Liver (tissue), 9 donors: ENCODE results near the gene LILRA5. TPM values are rescaled to one million over a fixed set of nuclear protein-coding genes. Genes with fewer than 3 reads are reported as not detected.

Source experiments
- DNase-seq: peaks from one replicate; pipeline ENCODE4 v3.0.0-alpha.2; 2017; ENCODE audit warnings: low spot score
- H3K27ac ChIP-seq, 2 donors: one replicate each; pipeline ENCODE4 v1.7.0; 2013; ENCODE audit warnings: inconsistent platforms in 2 of 2, low read length in 2 of 2, control low read depth in 1 of 2, low read depth in 1 of 2, mild to moderate bottlenecking in 1 of 2
- H3K27me3 ChIP-seq, 4 donors: one replicate each; pipeline versions ENCODE4 v1.6.1 to v1.7.0; 2013; ENCODE audit warnings: low read length in 3 of 4, inconsistent platforms in 1 of 4, mild to moderate bottlenecking in 1 of 4, moderate library complexity in 1 of 4; ENCODE audit not compliant: control insufficient read depth in 4 of 4, insufficient read depth in 4 of 4
- H3K36me3 ChIP-seq, 4 donors: one replicate each; pipeline versions ENCODE4 v1.6.1 to v1.7.0; 2013; ENCODE audit warnings: low read length in 3 of 4, mild to moderate bottlenecking in 3 of 4, low read depth in 1 of 4, moderate library complexity in 1 of 4; ENCODE audit not compliant: control insufficient read depth in 4 of 4, insufficient read depth in 3 of 4
- H3K4me1 ChIP-seq, 4 donors: one replicate each; pipeline versions ENCODE4 v1.6.1 to v1.7.0; 2013; ENCODE audit warnings: low read length in 3 of 4, mild to moderate bottlenecking in 3 of 4, moderate library complexity in 1 of 4; ENCODE audit not compliant: control insufficient read depth in 4 of 4, insufficient read depth in 4 of 4
- H3K4me3 ChIP-seq, 3 donors: one replicate each; pipeline versions ENCODE4 v1.6.1 to v1.7.0; 2013; ENCODE audit warnings: low read length in 3 of 3, control low read depth in 1 of 3, low read depth in 1 of 3, mild to moderate bottlenecking in 1 of 3
- H3K9ac ChIP-seq, 2 donors: one replicate each; pipeline ENCODE4 v1.7.0; 2013; ENCODE audit warnings: low read length in 2 of 2, mild to moderate bottlenecking in 2 of 2, moderate library complexity in 2 of 2, control low read depth in 1 of 2, low read depth in 1 of 2
- H3K9me3 ChIP-seq, 4 donors: one replicate each; pipeline versions ENCODE4 v1.6.1 to v1.7.0; 2013; ENCODE audit warnings: low read length in 3 of 4; ENCODE audit not compliant: control insufficient read depth in 4 of 4
- ATF3 ChIP-seq: IDR thresholded peaks from 2 replicates; pipeline ENCODE4 v1.6.1; 2016; ENCODE audit warnings: antibody characterized with exemption
- EGR1 ChIP-seq, 2 donors: IDR thresholded peaks; 2 replicates each; pipeline ENCODE4 v1.6.1; 2016 to 2018; ENCODE audit warnings: antibody characterized with exemption in 2 of 2, low read depth in 2 of 2
- FOXA1 ChIP-seq: IDR thresholded peaks from 2 replicates; pipeline ENCODE4 v1.6.1; 2016; ENCODE audit warnings: antibody characterized with exemption
- FOXA2 ChIP-seq: IDR thresholded peaks from 2 replicates; pipeline ENCODE4 v1.6.1; 2016; ENCODE audit warnings: antibody characterized with exemption
- GABPA ChIP-seq, 2 donors: IDR thresholded peaks in 1 of 2; conservative IDR thresholded peaks in 1 of 2; 2 replicates each; pipeline ENCODE4 v1.6.1; 2016; ENCODE audit warnings: antibody characterized with exemption in 2 of 2, mild to moderate bottlenecking in 1 of 2, moderate library complexity in 1 of 2
- HNF4A ChIP-seq, 2 donors: conservative IDR thresholded peaks; 2 replicates each; pipeline ENCODE4 v1.6.1; 2016; ENCODE audit warnings: antibody characterized with exemption in 2 of 2, mild to moderate bottlenecking in 2 of 2
- HNF4G ChIP-seq: IDR thresholded peaks from 2 replicates; pipeline ENCODE4 v1.6.1; 2016; ENCODE audit warnings: antibody characterized with exemption
- MAX ChIP-seq: IDR thresholded peaks from 2 replicates; pipeline ENCODE4 v1.6.1; 2016; ENCODE audit warnings: antibody characterized with exemption
- NR2F2 ChIP-seq: IDR thresholded peaks from 2 replicates; pipeline ENCODE4 v1.6.1; 2016; ENCODE audit warnings: antibody characterized with exemption
- RAD21 ChIP-seq, 2 donors: IDR thresholded peaks; 2 replicates each; pipeline ENCODE4 v1.6.1; 2016; ENCODE audit warnings: antibody characterized with exemption in 2 of 2, mild to moderate bottlenecking in 2 of 2
- REST ChIP-seq: IDR thresholded peaks from 2 replicates; pipeline ENCODE4 v1.6.1; 2016; ENCODE audit warnings: antibody characterized with exemption, mild to moderate bottlenecking
- RXRA ChIP-seq, 2 donors: IDR thresholded peaks; 2 replicates each; pipeline ENCODE4 v1.6.1; 2017 to 2018; ENCODE audit warnings: antibody characterized with exemption in 2 of 2, mild to moderate bottlenecking in 1 of 2
- SP1 ChIP-seq: IDR thresholded peaks from 2 replicates; pipeline ENCODE4 v1.6.1; 2018; ENCODE audit warnings: antibody characterized with exemption, mild to moderate bottlenecking
- TAF1 ChIP-seq: conservative IDR thresholded peaks from 2 replicates; pipeline ENCODE4 v1.6.1; 2016; ENCODE audit warnings: antibody characterized with exemption, mild to moderate bottlenecking
- YY1 ChIP-seq: IDR thresholded peaks from 2 replicates; pipeline ENCODE4 v1.6.1; 2016; ENCODE audit warnings: antibody characterized with exemption, mild to moderate bottlenecking
- ZBTB33 ChIP-seq: IDR thresholded peaks from 2 replicates; pipeline ENCODE4 v1.6.1; 2016; ENCODE audit warnings: antibody characterized with exemption
- WGBS: extraction: QIAGEN DNeasy Blood & Tissue Kit; methylation state at CpG from one replicate; pipeline ENCODE4 v1.1.7; 2013; 5-methylcytosine and 5-hydroxymethylcytosine counted together
- polyA plus RNA-seq, 2 donors: library from polyadenylated mRNA; stranded (reverse) in 1 of 2; unstranded in 1 of 2; fragments of 200-250 nt in 1 of 2; fragments of >200 nt in 1 of 2; fragmentation: Nextera tagmentation in 1 of 2; extraction: Ambion mirVana in 1 of 2; gene quantifications; one replicate each; pipeline versions ENCODE4 v1.2.1 to v1.2.3, GENCODE V29; 2013 to 2015
- total RNA-seq, 2 donors: library from RNA; depleted of rRNA; stranded (reverse); fragments of >200 nt; gene quantifications; one replicate each; pipeline ENCODE4 v1.2.3, GENCODE V29; 2014
- donor health status: healthy.
- donor health status: healthy.
- donor health status: healthy.
- donor health status: healthy.
- donor health status: healthy.

LILRA5 gene
- total and polyA plus RNA-seq, 4 donors = 0.58 to 8.7 (median 4.6) TPM

DNA sequence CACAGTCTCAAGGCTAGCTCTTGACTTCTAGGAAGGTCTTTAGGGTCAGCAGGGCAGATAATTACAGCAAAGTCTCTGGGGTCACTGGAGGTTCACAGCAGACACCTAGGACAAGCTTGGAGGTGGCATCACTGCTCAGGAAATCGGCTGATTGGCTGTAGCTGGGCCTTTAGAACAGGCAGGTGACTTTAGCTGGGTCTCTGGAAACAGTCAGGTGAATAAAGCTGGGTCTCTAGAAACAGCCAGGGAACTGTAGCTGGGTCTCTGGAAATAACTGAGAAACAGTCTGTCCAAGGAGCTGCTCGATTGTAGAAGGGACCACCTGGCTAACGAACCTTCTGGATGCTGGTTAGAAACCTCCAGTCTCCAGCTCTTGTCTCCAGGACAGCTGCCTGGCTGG, 41.8 kb upstream of the LILRA5 start:
- Histone ChIP-seq H3K27ac (no peak overlapping the region), H3K36me3 (no peaks in the 10 kb centered on the region), H3K9ac (no peak overlapping the region), H3K4me3 (no peak overlapping the region), H3K27me3 (peaks cover 0 to 7% (median 0%) of the 10 kb centered on the region in 4 donors), H3K9me3 (no peaks in the 10 kb centered on the region), H3K4me1 (no peaks in the 10 kb centered on the region)
- 46% methylated on average over 3 of the region's 3 CpGs for WGBS
- no peak for TF ChIP-seq FOXA1
- no peak for TF ChIP-seq RXRA (IDR thresholded peaks at IDR 0.05)
- TF ChIP-seq RAD21 (IDR thresholded peaks at IDR 0.05) = no peak
- no peak for TF ChIP-seq HNF4G
- TF ChIP-seq MAX = no peak
- TF ChIP-seq YY1 = no peak
- TF ChIP-seq HNF4A (conservative IDR thresholded peaks at IDR 0.05) = no peak
- no peak for TF ChIP-seq GABPA (IDR thresholded peaks at IDR 0.05 in 1 of 2, conservative IDR thresholded peaks at IDR 0.05 in 1 of 2)
- TF ChIP-seq EGR1 (IDR thresholded peaks at IDR 0.05; ENCODE audit: low read depth in 2 of 2) = no peak
- no peak for TF ChIP-seq NR2F2
- no peak for TF ChIP-seq FOXA2
- TF ChIP-seq TAF1 = no peak
- no peak for TF ChIP-seq REST
- no peak for TF ChIP-seq SP1
- no peak for TF ChIP-seq ZBTB33
- no peak for TF ChIP-seq ATF3
- DNase-seq = no peak

GRCh38 chr19:54352546-54352945, 39.6 kb upstream of the LILRA5 start:
- peaks cover 0 to 7% (median 0%) of the 10 kb centered on the region in 4 donors for H3K27me3 ChIP-seq
- WGBS = 60% methylated on average over 3 of the region's 3 CpGs
- no peaks in the 10 kb centered on the region for H3K4me1 ChIP-seq
- no peak overlapping the region for H3K9ac ChIP-seq
- no peak overlapping the region for H3K27ac ChIP-seq
- H3K4me3 ChIP-seq = no peak overlapping the region
- no peak for DNase-seq
- H3K9me3 ChIP-seq = no peaks in the 10 kb centered on the region
- no peak for TF ChIP-seq YY1
- no peak for TF ChIP-seq EGR1 (IDR thresholded peaks at IDR 0.05; ENCODE audit: low read depth in 2 of 2)
- no peak for TF ChIP-seq NR2F2
- no peak for TF ChIP-seq HNF4G
- H3K36me3 ChIP-seq = no peaks in the 10 kb centered on the region
